ENCODE results near the gene FBXL20. TPM values are rescaled to one million over a fixed set of nuclear protein-coding genes. Genes with fewer than 3 reads are reported as not detected.
A peak's percentile ranks its signal among the peaks of the same experiment; 100 is the strongest.

The FBXL20 gene
- total and polyA plus RNA-seq, 2 experiments from 2014 or later: 9.7 to 11.3 TPM

- in situ Hi-C loops (cut with MboI): no loop called here
- Histone ChIP-seq H3K27me3 (replicated peaks; ENCODE audit: insufficient read depth) (no peaks in the 10 kb centered on the region), H3K27ac (no peak overlapping the region), H3F3A (ENCODE audit: insufficient read depth) (peaks cover 39% of the 10 kb centered on the region), H2AFZ (no peak overlapping the region), H3K4me2 (ENCODE audit: unreplicated experiment) (no peak overlapping the region), H3K4me1 (ENCODE audit: insufficient read depth) (peaks cover 16% of the 10 kb centered on the region), H3K79me2 (ENCODE audit: insufficient read depth) (no peaks in the 10 kb centered on the region), H3K9me3 (ENCODE audit: low read depth) (no peaks in the 10 kb centered on the region), H4K20me1 (ENCODE audit: insufficient read depth) (no peaks in the 10 kb centered on the region), H3K9ac (no peak overlapping the region), H3K4me3 (no peak overlapping the region), H3K36me3 (ENCODE audit: low read depth) (peaks cover 50% of the 10 kb centered on the region), H3K9me2 (ENCODE audit: insufficient read depth) (no peaks in the 10 kb centered on the region)
- TF ChIP-seq EZH2 (IDR thresholded peaks at IDR 0.05; ENCODE audit: insufficient read depth, poor library complexity, severe bottlenecking) (no peak), EZH2phosphoT487 (IDR thresholded peaks at IDR 0.05; ENCODE audit: insufficient read depth, low read depth) (no peak)
- 91 to 96% methylated on average over 13 of the region's 13 CpGs for WGBS, 2 experiments (ENCODE audit: low coverage in 1 of 2, low lambda C conversion rate in 2 of 2, missing lambda C conversion rate in 2 of 2)
- DNase-seq: no peak
Observed at GRCh38 chr17:39410279-39410678, 8.9 kb upstream of the FBXL20 start.

- WGBS, 2 experiments (ENCODE audit: low coverage in 1 of 2, low lambda C conversion rate in 2 of 2, missing lambda C conversion rate in 2 of 2): 52 to 53% methylated on average over 2 of the region's 2 CpGs
- H3K4me2 ChIP-seq (ENCODE audit: unreplicated experiment): no peak overlapping the region
- H3K27ac ChIP-seq: no peak overlapping the region
- no peaks in the 10 kb centered on the region for H4K20me1 ChIP-seq (ENCODE audit: insufficient read depth)
- H3K9me3 ChIP-seq (ENCODE audit: low read depth): no peaks in the 10 kb centered on the region
- H3K9ac ChIP-seq: no peak overlapping the region
- no peaks in the 10 kb centered on the region for H3K27me3 ChIP-seq (replicated peaks; ENCODE audit: insufficient read depth)
- H2AFZ ChIP-seq: no peak overlapping the region
- H3K9me2 ChIP-seq (ENCODE audit: insufficient read depth): no peaks in the 10 kb centered on the region
- no peak for DNase-seq
- no peak for TF ChIP-seq EZH2phosphoT487 (IDR thresholded peaks at IDR 0.05; ENCODE audit: insufficient read depth, low read depth)
- no peak for TF ChIP-seq EZH2 (IDR thresholded peaks at IDR 0.05; ENCODE audit: insufficient read depth, poor library complexity, severe bottlenecking)
- peaks cover 52% of the 10 kb centered on the region for H3F3A ChIP-seq (ENCODE audit: insufficient read depth)
- no peaks in the 10 kb centered on the region for H3K79me2 ChIP-seq (ENCODE audit: insufficient read depth)
- H3K4me3 ChIP-seq: no peak overlapping the region
- H3K36me3 ChIP-seq (ENCODE audit: low read depth): peaks cover 38% of the 10 kb centered on the region; the same call in 1 of the 2 replicates
- H3K4me1 ChIP-seq (ENCODE audit: insufficient read depth): peaks cover 30% of the 10 kb centered on the region
- in situ Hi-C loops (cut with MboI): no loop called here
Observed at GRCh38 chr17:39408360-39408759, 6.9 kb upstream of the FBXL20 start.

- H3K36me3 ChIP-seq (ENCODE audit: low read depth): peaks cover 32% of the 10 kb centered on the region; the same call in 1 of the 2 replicates
- H3K27ac ChIP-seq: no peak overlapping the region
- H3K27me3 ChIP-seq (replicated peaks; ENCODE audit: insufficient read depth): no peaks in the 10 kb centered on the region
- H4K20me1 ChIP-seq (ENCODE audit: insufficient read depth): no peaks in the 10 kb centered on the region
- no peak for TF ChIP-seq EZH2 (IDR thresholded peaks at IDR 0.05; ENCODE audit: insufficient read depth, poor library complexity, severe bottlenecking)
- TF ChIP-seq EZH2phosphoT487 (IDR thresholded peaks at IDR 0.05; ENCODE audit: insufficient read depth, low read depth): no peak
- H2AFZ ChIP-seq: no peak overlapping the region
- no peaks in the 10 kb centered on the region for H3K79me2 ChIP-seq (ENCODE audit: insufficient read depth)
- peaks cover 55% of the 10 kb centered on the region for H3F3A ChIP-seq (ENCODE audit: insufficient read depth)
- H3K9ac ChIP-seq: peak overlapping the region; percentile 19; the same call in 1 of the 2 replicates
- DNase-seq: no peak
- H3K4me3 ChIP-seq: no peak overlapping the region
- 68 to 72% methylated on average over 1 of the region's 1 CpG for WGBS, 2 experiments (ENCODE audit: low coverage in 1 of 2, low lambda C conversion rate in 2 of 2, missing lambda C conversion rate in 2 of 2)
- in situ Hi-C loops (cut with MboI): no loop called here
- H3K9me2 ChIP-seq (ENCODE audit: insufficient read depth): no peaks in the 10 kb centered on the region
- H3K4me2 ChIP-seq (ENCODE audit: unreplicated experiment): no peak overlapping the region
- H3K4me1 ChIP-seq (ENCODE audit: insufficient read depth): peaks cover 33% of the 10 kb centered on the region
- H3K9me3 ChIP-seq (ENCODE audit: low read depth): no peaks in the 10 kb centered on the region
Observed at GRCh38 chr17:39406951-39407350, 5.5 kb upstream of the FBXL20 start.

- Histone ChIP-seq H3K4me3 (no peak overlapping the region), H3K9ac (peak overlapping the region; percentile 63), H3F3A (ENCODE audit: insufficient read depth) (peaks cover 57% of the 10 kb centered on the region), H3K36me3 (ENCODE audit: low read depth) (peaks cover 27% of the 10 kb centered on the region; the same call in 1 of the 2 replicates), H3K79me2 (ENCODE audit: insufficient read depth) (peaks cover 9% of the 10 kb centered on the region), H3K9me3 (ENCODE audit: low read depth) (no peaks in the 10 kb centered on the region), H3K9me2 (ENCODE audit: insufficient read depth) (no peaks in the 10 kb centered on the region), H3K4me2 (ENCODE audit: unreplicated experiment) (peak overlapping the region; percentile 66), H4K20me1 (ENCODE audit: insufficient read depth) (no peaks in the 10 kb centered on the region), H3K27ac (peak overlapping the region; percentile 86), H3K4me1 (ENCODE audit: insufficient read depth) (peaks cover 34% of the 10 kb centered on the region), H3K27me3 (replicated peaks; ENCODE audit: insufficient read depth) (no peaks in the 10 kb centered on the region), H2AFZ (no peak overlapping the region)
- DNase-seq: no peak
- TF ChIP-seq EZH2 (IDR thresholded peaks at IDR 0.05; ENCODE audit: insufficient read depth, poor library complexity, severe bottlenecking) (no peak), EZH2phosphoT487 (IDR thresholded peaks at IDR 0.05; ENCODE audit: insufficient read depth, low read depth) (no peak)
- WGBS, 2 experiments (ENCODE audit: low coverage in 1 of 2, low lambda C conversion rate in 2 of 2, missing lambda C conversion rate in 2 of 2): 11 to 15% methylated on average over 1 of the region's 1 CpG
- in situ Hi-C loops (cut with MboI): no loop called here
Observed at GRCh38 chr17:39405436-39405835, 4.0 kb upstream of the FBXL20 start.

All from GM23248 (cell line).